ENCODE measurements around the gene NREP.

GRCh38 chr5:111743988-111744387, 13.0 kb downstream of the NREP start:
- TF ChIP-seq TAF1 (IDR thresholded peaks at IDR 0.05; ENCODE audit: borderline replicate concordance, low read depth, low read length): no peak
- TF ChIP-seq POLR2AphosphoS5 (IDR thresholded peaks at IDR 0.05; ENCODE audit: low read depth, low read length): no peak
